Spinal cord (tissue), 10 donors: ENCODE results near the gene AHNAK. TPM values are rescaled to one million over a fixed set of nuclear protein-coding genes. Genes with fewer than 3 reads are reported as not detected.
"Not testable (repeated sequence)": the region's sequence is repeated elsewhere in the genome, so short reads cannot be mapped to it uniquely, and the experiment has no call there.

Source experiments
- DNase-seq, 6 donors: peaks; one replicate each; pipeline versions ENCODE4 v3.0.0 to v3.0.0-alpha.2; 2013 to 2015; ENCODE audit warnings: low spot score in 6 of 6, low read depth in 4 of 6
- H3K27ac ChIP-seq: one replicate; pipeline ENCODE4 v1.5.1; 2013; ENCODE audit warnings: low read depth, low read length, control low read depth
- H3K27me3 ChIP-seq: one replicate; pipeline ENCODE4 v1.6.1; 2013; ENCODE audit warnings: low read length; ENCODE audit not compliant: control insufficient read depth, insufficient read depth
- H3K36me3 ChIP-seq: one replicate; pipeline ENCODE4 v1.6.1; 2013; ENCODE audit warnings: low read length; ENCODE audit not compliant: control insufficient read depth, insufficient read depth
- H3K4me1 ChIP-seq: one replicate; pipeline ENCODE4 v1.6.1; 2013; ENCODE audit warnings: low read length; ENCODE audit not compliant: control insufficient read depth, insufficient read depth
- H3K4me3 ChIP-seq: one replicate; pipeline ENCODE4 v1.5.1; 2013; ENCODE audit warnings: low read depth, low read length, control low read depth
- H3K9me3 ChIP-seq: one replicate; pipeline ENCODE4 v1.6.1; 2013; ENCODE audit warnings: low read length; ENCODE audit not compliant: control insufficient read depth, insufficient read depth
- WGBS: methylation state at CpG from one replicate; pipeline ENCODE4 v1.1.5; 2013; ENCODE audit warnings: missing lambda C conversion rate; ENCODE audit not compliant: insufficient coverage; 5-methylcytosine and 5-hydroxymethylcytosine counted together
- polyA plus RNA-seq, 2 donors: library from polyadenylated mRNA; unstranded; fragments of 120-200 nt; gene quantifications; one replicate each; pipeline ENCODE4 v1.2.1, GENCODE V29; 2013; ENCODE audit not compliant: insufficient read length in 2 of 2
- total RNA-seq, 2 donors: library from RNA; depleted of rRNA in 1 of 2; stranded (reverse); fragments of 120-200 nt in 1 of 2; fragments of >200 nt in 1 of 2; gene quantifications; one replicate each; pipeline versions ENCODE4 v1.2.3 to v1.2.4, GENCODE V29; 2013 to 2014
- donor health status: healthy.

The AHNAK gene
- total and polyA plus RNA-seq, 4 donors: 60.2 to 463 (median 165) TPM

DNA sequence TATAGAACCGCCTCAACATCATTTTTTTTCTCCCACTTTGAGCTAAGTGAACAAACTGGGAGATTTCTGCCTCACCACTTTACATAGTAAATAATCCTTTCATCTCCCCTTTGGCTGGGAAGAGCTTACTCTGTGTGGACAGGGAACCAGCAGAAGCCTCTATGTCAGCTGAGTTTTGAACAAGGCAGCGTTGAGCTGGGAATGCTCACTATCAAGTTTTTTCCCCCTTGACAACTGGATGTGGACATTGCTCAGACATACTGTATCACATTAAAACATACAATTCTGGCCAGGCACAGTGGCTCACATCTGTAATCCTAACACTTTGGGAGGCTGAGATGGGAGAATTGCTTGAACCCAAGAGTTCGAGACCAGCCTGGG lies 46.0 kb downstream of the AHNAK start:
- peaks cover 41% of the 10 kb centered on the region for H3K4me1 ChIP-seq
- H3K4me3 ChIP-seq: no peak overlapping the region
- H3K9me3 ChIP-seq: no peaks in the 10 kb centered on the region
- H3K27me3 ChIP-seq: peaks cover 11% of the 10 kb centered on the region
- no peaks in the 10 kb centered on the region for H3K36me3 ChIP-seq
- WGBS: 100% methylated on average over 1 of the region's 3 CpGs
- no peak overlapping the region for H3K27ac ChIP-seq
- DNase-seq: no peak

DNA sequence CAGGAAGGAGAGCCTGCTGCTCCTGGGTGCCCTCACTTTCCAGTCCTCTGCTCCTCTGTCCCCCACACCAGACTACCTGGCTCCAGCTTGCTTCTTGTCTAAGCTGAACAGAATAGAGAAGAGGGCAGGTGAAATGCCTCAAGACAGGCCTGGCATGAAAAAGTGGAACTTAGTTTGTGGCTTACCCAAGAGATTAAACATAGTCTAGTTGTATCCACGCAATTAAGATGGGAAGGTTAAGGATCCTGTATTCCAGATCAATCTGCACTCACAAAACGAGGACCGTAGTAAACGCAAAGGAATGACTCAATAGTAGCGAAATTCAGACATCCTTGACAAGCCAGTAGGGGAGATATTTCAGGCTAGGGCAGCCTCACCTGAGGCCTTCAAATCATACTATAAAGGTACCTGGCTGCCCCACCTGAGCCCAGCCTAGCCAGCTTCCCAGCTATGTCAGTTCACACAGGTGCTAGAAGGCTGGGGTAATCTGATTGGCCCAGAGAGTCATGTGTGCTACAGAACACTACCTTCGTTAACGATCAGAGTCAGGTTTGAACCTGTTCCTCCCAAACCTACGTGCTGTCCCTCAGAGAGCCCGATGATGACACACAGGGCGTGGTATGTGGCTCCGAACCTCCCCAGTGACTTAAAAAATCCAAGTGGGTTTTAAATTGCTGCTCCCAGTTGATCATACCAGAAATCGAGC lies 46.5 kb downstream of the AHNAK start:
- Histone ChIP-seq H3K4me1 (peaks cover 36% of the 10 kb centered on the region), H3K36me3 (no peaks in the 10 kb centered on the region), H3K27ac (no peak overlapping the region), H3K4me3 (no peak overlapping the region), H3K9me3 (no peaks in the 10 kb centered on the region), H3K27me3 (peaks cover 6% of the 10 kb centered on the region)
- no peak for DNase-seq
- WGBS: 87% methylated on average over 8 of the region's 12 CpGs

DNA sequence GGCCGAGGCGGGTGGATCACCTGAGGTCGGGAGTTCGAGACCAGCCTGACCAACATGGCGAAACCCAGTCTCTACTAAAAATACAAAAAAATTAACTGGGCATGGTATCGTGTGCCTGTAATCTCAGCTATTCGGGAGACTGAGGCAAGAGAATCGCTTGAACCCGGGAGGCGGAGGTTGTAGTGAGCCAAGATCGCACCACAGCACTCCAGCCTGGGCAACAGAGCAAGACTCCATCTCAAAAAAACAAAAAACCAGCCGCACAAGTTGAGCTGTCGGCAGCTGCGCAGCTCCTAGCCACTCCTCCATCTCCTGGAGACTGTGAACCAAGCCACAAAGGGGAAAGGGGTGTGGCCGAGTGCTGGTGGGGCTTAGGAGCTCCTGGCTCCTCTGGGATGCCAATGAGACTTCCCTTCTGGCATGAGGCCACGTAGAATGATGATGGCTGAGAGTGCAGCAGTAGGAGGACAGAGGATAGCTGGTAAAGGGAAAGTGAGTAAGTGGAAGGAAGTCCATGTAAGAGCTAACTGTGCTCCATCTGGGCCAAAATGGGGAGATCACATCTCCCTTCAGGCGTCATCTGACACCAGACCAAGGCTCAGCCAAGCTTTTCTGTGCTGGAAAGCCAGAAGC lies 47.2 kb downstream of the AHNAK start:
- H3K27me3 ChIP-seq, H3K4me3 ChIP-seq, H3K27ac ChIP-seq, DNase-seq, H3K9me3 ChIP-seq, H3K36me3 ChIP-seq: not testable (repeated sequence)
- 85% methylated on average over 10 of the region's 17 CpGs for WGBS
- H3K4me1 ChIP-seq: peaks cover 29% of the 10 kb centered on the region

DNA sequence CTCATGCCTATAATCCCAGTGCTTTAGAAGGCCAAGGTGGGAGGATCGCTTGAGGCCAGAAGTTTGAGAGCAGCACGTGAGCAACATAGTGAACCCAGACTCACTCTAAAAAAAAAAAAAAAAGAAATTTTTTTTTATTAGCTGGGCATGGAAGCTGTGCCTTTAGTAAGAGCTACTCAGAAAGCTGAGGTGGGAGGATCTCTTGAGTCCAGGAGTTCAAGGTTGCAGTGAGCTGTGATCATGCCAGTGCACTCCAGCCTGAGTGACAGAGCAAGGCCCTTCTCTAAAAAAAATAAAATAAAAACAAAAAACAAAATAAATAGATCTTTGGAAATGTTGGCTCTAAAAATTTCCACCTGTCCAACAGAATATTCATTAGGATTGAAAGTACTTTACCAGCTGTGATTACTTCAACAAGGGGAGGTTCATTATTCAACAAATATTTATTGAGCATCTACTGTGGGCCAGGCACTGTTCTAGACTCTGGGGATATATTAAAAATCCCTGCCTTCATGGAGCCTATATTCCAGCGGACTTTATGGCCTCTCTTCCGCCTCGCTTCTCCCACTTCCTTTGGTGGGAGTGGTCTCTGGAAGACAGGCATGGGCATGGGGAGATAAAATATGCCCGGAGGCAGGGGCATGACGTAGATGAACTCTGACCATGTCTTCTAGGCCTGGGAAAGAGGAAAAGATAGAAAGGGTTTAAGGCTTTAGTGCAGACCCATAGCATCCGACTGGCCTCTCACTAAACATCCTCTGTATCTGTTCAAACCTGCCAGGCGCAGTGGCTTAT lies 47.9 kb downstream of the AHNAK start:
- H3K27ac ChIP-seq: no peak overlapping the region
- no peaks in the 10 kb centered on the region for H3K9me3 ChIP-seq
- peaks cover 26% of the 10 kb centered on the region for H3K4me1 ChIP-seq
- no peaks in the 10 kb centered on the region for H3K36me3 ChIP-seq
- DNase-seq: no peak
- no peak overlapping the region for H3K4me3 ChIP-seq
- H3K27me3 ChIP-seq: no peaks in the 10 kb centered on the region
- 100% methylated on average over 4 of the region's 9 CpGs for WGBS

DNA sequence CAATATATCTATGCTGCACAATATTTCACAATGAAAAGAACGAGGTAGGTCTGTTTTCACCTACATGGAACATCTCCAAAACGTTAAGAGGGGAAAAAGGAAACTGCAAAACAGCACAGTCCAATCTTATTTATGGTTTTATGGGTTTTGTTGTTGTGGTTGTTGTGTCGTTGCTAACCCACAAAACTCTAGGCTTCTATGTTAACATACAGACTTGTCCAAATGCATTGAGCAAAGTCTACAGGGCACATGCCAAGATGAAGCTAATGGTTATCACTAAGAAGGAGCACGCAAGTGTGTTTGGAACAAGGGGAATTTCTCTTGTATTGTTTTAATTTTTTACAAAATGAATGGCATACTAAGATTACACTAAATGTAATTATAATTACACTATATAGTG lies 48.6 kb downstream of the AHNAK start:
- Histone ChIP-seq H3K4me3 (no peak overlapping the region), H3K27ac (no peak overlapping the region), H3K4me1 (peaks cover 26% of the 10 kb centered on the region), H3K36me3 (no peaks in the 10 kb centered on the region), H3K9me3 (no peaks in the 10 kb centered on the region), H3K27me3 (no peaks in the 10 kb centered on the region)
- WGBS: no CpG with 5 or more reads among the region's 4 CpGs
- no peak for DNase-seq

DNA sequence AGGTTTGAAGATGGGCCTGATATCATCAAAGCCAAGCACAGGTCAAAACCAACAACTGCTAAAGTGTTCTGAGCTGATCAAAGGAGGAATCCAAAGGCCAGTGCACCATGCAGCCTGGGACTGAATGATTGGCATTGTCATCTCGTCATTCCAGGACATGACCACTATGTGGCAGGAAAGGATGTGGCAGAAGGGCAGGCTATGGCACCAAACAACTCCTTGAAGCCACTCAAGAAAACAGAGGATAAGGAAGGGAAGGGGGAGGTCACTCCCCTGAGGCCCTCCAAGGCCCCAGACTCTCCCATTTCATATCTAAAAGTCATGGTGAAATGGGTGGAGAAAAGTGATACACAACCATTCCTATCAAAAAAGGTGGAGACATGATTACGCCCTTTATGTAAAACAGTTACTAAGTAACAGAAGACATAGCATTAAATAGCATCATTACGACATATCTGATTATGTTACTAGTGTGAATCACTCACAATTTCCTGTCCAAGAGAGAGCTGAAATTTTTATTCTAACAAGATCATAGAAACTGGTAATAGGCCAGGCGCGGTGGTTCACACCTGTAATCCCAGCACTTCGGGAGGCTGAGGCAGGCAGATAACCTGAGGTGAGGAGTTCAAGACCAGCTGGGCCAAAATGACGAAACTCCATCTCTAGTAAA lies 49.3 kb downstream of the AHNAK start:
- WGBS: 80% methylated on average over 3 of the region's 7 CpGs
- H3K9me3 ChIP-seq: no peaks in the 10 kb centered on the region
- peaks cover 21% of the 10 kb centered on the region for H3K4me1 ChIP-seq
- DNase-seq: peak in 2 of 6 donors; percentile 35
- H3K27me3 ChIP-seq: no peaks in the 10 kb centered on the region
- no peak overlapping the region for H3K27ac ChIP-seq
- no peak overlapping the region for H3K4me3 ChIP-seq
- H3K36me3 ChIP-seq: no peaks in the 10 kb centered on the region

DNA sequence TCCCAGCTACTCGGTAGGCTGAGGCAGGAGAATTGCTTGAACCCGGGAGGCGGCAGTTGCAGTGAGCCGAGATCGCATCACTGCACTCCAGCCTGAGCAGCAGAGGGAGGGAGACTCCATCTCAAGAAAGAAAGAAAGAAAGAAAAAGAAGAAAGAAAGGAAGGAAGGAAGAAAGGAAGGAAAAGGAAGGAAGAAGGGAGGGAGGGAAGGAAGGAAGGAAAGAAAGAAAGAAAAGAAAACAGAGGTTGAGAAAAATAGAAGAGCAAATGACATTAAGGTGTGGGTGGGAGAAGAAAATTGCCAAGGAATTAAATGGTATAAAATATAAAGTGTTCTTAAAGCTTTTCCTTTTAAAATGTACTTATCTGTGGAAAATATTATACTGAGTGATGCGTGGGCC lies 49.9 kb downstream of the AHNAK start:
- H3K9me3 ChIP-seq: no peaks in the 10 kb centered on the region
- H3K4me1 ChIP-seq: peaks cover 15% of the 10 kb centered on the region
- no peak overlapping the region for H3K27ac ChIP-seq
- 95% methylated on average over 5 of the region's 6 CpGs for WGBS
- no peaks in the 10 kb centered on the region for H3K36me3 ChIP-seq
- peaks cover 2% of the 10 kb centered on the region for H3K27me3 ChIP-seq
- no peak for DNase-seq
- H3K4me3 ChIP-seq: no peak overlapping the region

DNA sequence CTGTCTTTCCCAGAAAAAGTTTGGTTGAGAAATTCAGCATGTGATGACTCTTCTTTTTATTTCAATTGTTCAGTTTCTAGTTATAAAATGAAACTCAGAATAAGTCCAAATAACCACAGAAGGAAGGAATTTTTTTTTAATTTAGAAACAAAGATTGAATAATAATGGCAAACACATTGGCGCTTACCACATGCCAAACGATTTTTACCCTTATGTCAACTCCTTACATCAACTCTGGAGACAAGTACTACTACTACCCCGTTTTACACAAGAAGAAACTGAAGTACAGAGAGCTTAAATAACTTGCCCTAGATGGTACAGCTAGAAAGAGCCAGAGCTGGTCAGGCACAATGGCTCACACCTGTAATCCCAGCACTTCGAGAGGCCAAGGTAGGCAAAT lies 52.4 kb downstream of the AHNAK start:
- Histone ChIP-seq H3K4me3 (no peak overlapping the region), H3K9me3 (no peaks in the 10 kb centered on the region), H3K4me1 (peaks cover 4% of the 10 kb centered on the region), H3K27ac (no peak overlapping the region), H3K27me3 (peaks cover 2% of the 10 kb centered on the region), H3K36me3 (no peaks in the 10 kb centered on the region)
- WGBS: 84% methylated on average over 2 of the region's 4 CpGs
- DNase-seq: no peak

DNA sequence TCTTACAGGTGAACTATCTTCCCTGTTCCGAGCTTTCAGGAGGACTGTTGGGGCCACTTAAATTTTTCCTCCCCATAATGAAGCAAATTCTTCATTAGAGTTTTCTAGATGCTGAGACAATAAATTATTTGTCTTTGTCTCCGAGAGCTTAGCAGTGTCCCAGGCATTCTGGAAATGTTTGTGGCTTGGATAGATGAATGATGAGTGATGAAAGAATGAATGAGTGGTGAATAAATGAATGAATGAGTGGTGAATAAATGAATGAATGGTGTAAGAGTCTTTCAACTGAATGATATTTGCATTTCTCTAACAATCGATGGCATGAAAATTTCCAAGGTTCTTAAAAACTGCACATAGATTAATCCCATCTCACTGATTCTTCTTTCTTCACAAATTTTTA lies 52.8 kb downstream of the AHNAK start:
- Histone ChIP-seq H3K36me3 (no peaks in the 10 kb centered on the region), H3K4me3 (no peak overlapping the region)
- 100% methylated on average over 1 of the region's 3 CpGs for WGBS

More for the DNA sequence above, 52.8 kb downstream of the AHNAK start:
- DNase-seq: no peak
- Histone ChIP-seq H3K27ac (no peak overlapping the region), H3K9me3 (no peaks in the 10 kb centered on the region), H3K27me3 (peaks cover 2% of the 10 kb centered on the region), H3K4me1 (peaks cover 4% of the 10 kb centered on the region)
